Natural killer cell (primary cell): ENCODE data around the gene GDAP1L1. TPM values are rescaled to one million over a fixed set of nuclear protein-coding genes. Genes with fewer than 3 reads are reported as not detected.
A peak's percentile ranks its signal among the peaks of the same experiment; 100 is the strongest.

ENCODE experiments used
- ATAC-seq, 3 donors: fragments of 150-1000 bp in 2 of 3; fragments of 200-7000 bp in 1 of 3; cut with Tn5 transposase; 1 replicate in 1 of 3; 2 replicates in 2 of 3; pipeline ENCODE4 v1.10.0; 2021; ENCODE audit warnings: mild to moderate bottlenecking in 2 of 3, moderate library complexity in 2 of 3
- DNase-seq, 2 donors: peaks; one replicate each; pipeline versions ENCODE4 v3.0.0 to v3.0.0-alpha.2; 2013 to 2021; ENCODE audit warnings: mixed read lengths in 1 of 2
- H3K27ac ChIP-seq: one replicate; pipeline ENCODE4 v1.5.1; 2013; ENCODE audit warnings: mild to moderate bottlenecking, low read length
- H3K27me3 ChIP-seq: one replicate; pipeline ENCODE4 v1.6.1; 2013; ENCODE audit warnings: low read length; ENCODE audit not compliant: control insufficient read depth, insufficient read depth
- H3K36me3 ChIP-seq: one replicate; pipeline ENCODE4 v1.6.1; 2013; ENCODE audit warnings: low read length; ENCODE audit not compliant: control insufficient read depth, insufficient read depth
- H3K4me1 ChIP-seq: one replicate; pipeline ENCODE4 v1.6.1; 2013; ENCODE audit warnings: low read length; ENCODE audit not compliant: control insufficient read depth, insufficient read depth
- H3K4me3 ChIP-seq: one replicate; pipeline ENCODE4 v1.5.1; 2013; ENCODE audit warnings: low read length
- H3K9me3 ChIP-seq: one replicate; pipeline ENCODE4 v1.6.1; 2013; ENCODE audit warnings: low read length; ENCODE audit not compliant: control insufficient read depth, insufficient read depth
- H3K27ac Mint-ChIP-seq, 2 donors: one replicate each; pipeline ENCODE4 v1.8.0; 2022; ENCODE audit warnings: mild to moderate bottlenecking in 2 of 2, mixed read lengths in 2 of 2, moderate library complexity in 1 of 2
- H3K27me3 Mint-ChIP-seq, 2 donors: one replicate each; pipeline ENCODE4 v1.8.0; 2022; ENCODE audit warnings: low read depth in 2 of 2, mixed read lengths in 2 of 2
- H3K36me3 Mint-ChIP-seq: one replicate; pipeline ENCODE4 v1.8.0; 2022; ENCODE audit warnings: mixed read lengths
- H3K4me1 Mint-ChIP-seq, 2 donors: one replicate each; pipeline ENCODE4 v1.8.0; 2022; ENCODE audit warnings: mixed read lengths in 2 of 2
- H3K4me3 Mint-ChIP-seq: one replicate; pipeline ENCODE4 v1.8.0; 2022; ENCODE audit warnings: mild to moderate bottlenecking, moderate library complexity, mixed read lengths
- H3K9me3 Mint-ChIP-seq, 2 donors: one replicate each; pipeline ENCODE4 v1.8.0; 2022; ENCODE audit warnings: mixed read lengths in 2 of 2
- CTCF ChIP-seq: fragments of 200-600 bp; IDR thresholded peaks from one replicate; pipeline ENCODE4 v1.8.0; 2022; ENCODE audit warnings: antibody characterized with exemption
- WGBS: methylation state at CpG from one replicate; pipeline ENCODE4 v1.1.7; 2013; ENCODE audit warnings: missing lambda C conversion rate; ENCODE audit not compliant: insufficient coverage; 5-methylcytosine and 5-hydroxymethylcytosine counted together
- intact Hi-C: fragments of 100-400 bp; cut with micrococcal nuclease; formaldehyde crosslinking; loops from one replicate; pipeline ENCODE4 v1.14.2; 2022
- total RNA-seq, 4 donors: library from RNA; stranded (reverse); fragments of 120-200 nt in 1 of 4; gene quantifications; one replicate each; pipeline versions ENCODE4 v1.2.3 to v1.2.4, GENCODE V29; 2013 to 2022

GDAP1L1 gene
- total RNA-seq, 3 donors from 2014 or later (not counting 1 experiment from before 2014, with no cell fraction given) = not detected

GRCh38 chr20:44287272-44288097, 40.4 kb downstream of the GDAP1L1 start:
- ATAC-seq (no peak), DNase-seq (no peak)
- WGBS = 89% methylated on average over 5 of the region's 5 CpGs
- H3K4me1 ChIP-seq = no peaks in the 10 kb centered on the region
- no peaks in the 10 kb centered on the region for H3K9me3 ChIP-seq
- no peaks in the 10 kb centered on the region for H3K4me1 Mint-ChIP-seq
- no peak overlapping the region for H3K27ac ChIP-seq
- no peak overlapping the region for H3K4me3 ChIP-seq
- H3K4me3 Mint-ChIP-seq = no peak overlapping the region
- H3K27me3 Mint-ChIP-seq = peaks cover 0 to 6% of the 10 kb centered on the region in 2 donors
- no peaks in the 10 kb centered on the region for H3K36me3 Mint-ChIP-seq
- H3K27ac Mint-ChIP-seq = no peak overlapping the region
- no peaks in the 10 kb centered on the region for H3K27me3 ChIP-seq
- H3K36me3 ChIP-seq = no peaks in the 10 kb centered on the region
- H3K9me3 Mint-ChIP-seq = no peaks in the 10 kb centered on the region
- intact Hi-C loops = no loop called here
- TF ChIP-seq CTCF = no peak

GRCh38 chr20:44288252-44288651, 41.1 kb downstream of the GDAP1L1 start:
- no peak overlapping the region for H3K4me3 ChIP-seq
- Mint-ChIP-seq H3K9me3 (no peaks in the 10 kb centered on the region), H3K4me3 (no peak overlapping the region), H3K4me1 (no peaks in the 10 kb centered on the region), H3K27ac (no peak overlapping the region), H3K27me3 (peaks cover 0 to 6% of the 10 kb centered on the region in 2 donors), H3K36me3 (no peaks in the 10 kb centered on the region)
- DNase-seq (peak in 1 of 2 donors; percentile 46), ATAC-seq (peak in 1 of 3 donors; percentile 52)
- no peaks in the 10 kb centered on the region for H3K4me1 ChIP-seq
- intact Hi-C loops = no loop called here
- no peak for TF ChIP-seq CTCF
- H3K27ac ChIP-seq = no peak overlapping the region
- H3K36me3 ChIP-seq = no peaks in the 10 kb centered on the region
- no peaks in the 10 kb centered on the region for H3K27me3 ChIP-seq
- 92% methylated on average over 3 of the region's 3 CpGs for WGBS
- H3K9me3 ChIP-seq = no peaks in the 10 kb centered on the region

GRCh38 chr20:44291754-44292153, 44.6 kb downstream of the GDAP1L1 start:
- Histone ChIP-seq H3K27ac (no peak overlapping the region), H3K27me3 (no peaks in the 10 kb centered on the region), H3K9me3 (no peaks in the 10 kb centered on the region), H3K36me3 (no peaks in the 10 kb centered on the region), H3K4me1 (no peaks in the 10 kb centered on the region), H3K4me3 (no peak overlapping the region)
- DNase-seq = no peak
- no peak for TF ChIP-seq CTCF
- peaks cover 0 to 1% of the 10 kb centered on the region in 2 donors for H3K27me3 Mint-ChIP-seq
- H3K36me3 Mint-ChIP-seq = no peaks in the 10 kb centered on the region
- no peak for ATAC-seq
- 94% methylated on average over 7 of the region's 7 CpGs for WGBS
- intact Hi-C loops = no loop called here
- H3K4me1 Mint-ChIP-seq = no peaks in the 10 kb centered on the region
- no peak overlapping the region for H3K27ac Mint-ChIP-seq
- no peak overlapping the region for H3K4me3 Mint-ChIP-seq
- no peaks in the 10 kb centered on the region for H3K9me3 Mint-ChIP-seq
